Pulmonary artery endothelial cell (primary cell): ENCODE measurements around the gene HMCN1. TPM values are rescaled to one million over a fixed set of nuclear protein-coding genes. Genes with fewer than 3 reads are reported as not detected.
A peak's percentile ranks its signal among the peaks of the same experiment; 100 is the strongest.
"Not testable (repeated sequence)": the region's sequence is repeated elsewhere in the genome, so short reads cannot be mapped to it uniquely, and the experiment has no call there.

Experiments used
- DNase-seq: peaks from one replicate; pipeline ENCODE4 v3.0.0-alpha.2; 2011; ENCODE audit warnings: low read depth, low spot score
- total RNA-seq: library from RNA; depleted of rRNA; stranded (reverse); fragments of >200 nt; gene quantifications from 2 replicates; pipeline ENCODE4 v1.2.3, GENCODE V29; 2014

The HMCN1 gene
- total RNA-seq, 1 donor from 2014 or later: 10.8 TPM

DNA sequence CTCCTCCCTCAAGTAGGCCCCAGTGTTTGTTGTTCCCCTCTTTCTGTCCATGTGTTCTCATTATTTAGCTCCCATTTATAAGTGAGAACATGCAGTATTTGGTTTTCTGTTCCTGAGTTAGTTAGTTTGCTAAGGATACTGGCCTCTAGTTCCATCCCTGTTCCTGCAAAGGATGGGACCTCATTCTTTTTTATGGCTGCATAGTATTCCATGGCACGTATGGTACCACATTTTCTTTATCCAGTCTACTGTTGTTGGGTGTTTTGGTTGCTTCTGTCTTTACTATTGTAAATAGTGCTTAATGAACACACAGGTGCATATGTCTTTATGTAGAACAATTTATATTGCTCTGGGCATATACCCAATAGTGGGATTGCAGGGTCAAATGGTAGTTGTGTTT lies 408.0 kb downstream of the HMCN1 start:
- DNase-seq: no peak

DNA sequence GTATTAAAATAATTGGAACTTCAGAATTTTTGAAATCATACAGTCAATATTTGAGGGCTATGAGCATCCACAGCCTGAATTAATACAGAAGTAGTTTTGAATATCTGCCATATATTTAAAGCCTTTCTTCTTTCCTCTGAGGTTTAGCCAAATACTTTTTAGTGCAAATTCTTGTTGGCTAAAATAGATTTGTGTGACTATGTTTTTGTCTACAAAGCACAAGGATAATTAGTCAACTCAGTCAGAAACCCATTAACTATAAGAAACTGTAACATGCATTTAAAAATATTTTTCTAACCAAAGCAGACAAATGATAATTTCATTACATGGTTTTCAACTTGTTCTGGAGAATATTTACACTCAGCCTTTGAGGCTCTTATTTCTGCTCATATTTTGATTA lies 408.7 kb downstream of the HMCN1 start:
- DNase-seq: no peak

- DNase-seq: no peak
Observed at GRCh38 chr1:186143481-186143880, 409.3 kb downstream of the HMCN1 start.

- no peak for DNase-seq
Observed at GRCh38 chr1:186144505-186144904, 410.3 kb downstream of the HMCN1 start.

GRCh38 chr1:186146974-186147373 lies 412.8 kb downstream of the HMCN1 start:
- DNase-seq: no peak

DNA sequence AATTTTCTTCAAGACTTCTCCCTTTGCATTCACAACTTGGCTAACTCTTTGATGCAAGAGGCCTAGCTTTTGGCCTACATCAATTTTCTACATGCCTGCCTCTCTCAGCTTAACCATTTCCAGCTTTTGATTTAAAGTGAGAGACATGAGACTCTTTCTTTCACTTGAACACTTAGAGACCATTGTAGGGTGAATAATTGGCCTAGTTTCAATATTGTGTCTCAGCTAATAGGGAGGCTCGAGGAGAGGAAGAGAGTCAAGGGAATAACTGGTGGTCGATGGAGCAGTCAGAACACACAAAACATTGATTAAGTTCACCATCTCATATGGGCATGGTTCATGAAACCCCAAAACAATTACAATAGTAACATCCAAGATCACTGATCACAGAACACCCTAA lies 415.4 kb downstream of the HMCN1 start:
- no peak for DNase-seq

DNA sequence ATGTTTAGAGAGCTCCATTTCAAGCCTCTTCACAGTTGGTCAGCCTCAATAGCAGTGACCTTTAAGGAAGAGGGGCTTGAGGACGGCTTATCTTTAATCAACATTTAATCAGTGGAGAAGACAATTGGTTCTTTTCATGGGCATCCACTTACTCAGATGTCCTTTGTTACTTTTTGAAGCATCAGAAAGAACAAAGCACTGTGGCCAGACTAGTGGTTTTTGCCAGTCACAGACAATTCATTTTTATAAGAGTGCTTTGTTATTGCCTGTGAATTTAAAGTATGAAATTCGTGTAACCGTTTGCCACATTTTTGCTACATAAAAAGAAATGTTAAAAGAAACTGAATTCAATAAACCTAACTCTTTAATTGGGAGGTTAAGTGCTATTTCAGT lies 418.0 kb downstream of the HMCN1 start:
- DNase-seq: no peak

- no peak for DNase-seq
Observed at GRCh38 chr1:186152620-186153239, 418.5 kb downstream of the HMCN1 start.

- DNase-seq: no peak
Observed at GRCh38 chr1:186154651-186155050, 420.5 kb downstream of the HMCN1 start.

GRCh38 chr1:186155594-186155993 lies 421.4 kb downstream of the HMCN1 start:
- DNase-seq: peak; percentile 27

DNA sequence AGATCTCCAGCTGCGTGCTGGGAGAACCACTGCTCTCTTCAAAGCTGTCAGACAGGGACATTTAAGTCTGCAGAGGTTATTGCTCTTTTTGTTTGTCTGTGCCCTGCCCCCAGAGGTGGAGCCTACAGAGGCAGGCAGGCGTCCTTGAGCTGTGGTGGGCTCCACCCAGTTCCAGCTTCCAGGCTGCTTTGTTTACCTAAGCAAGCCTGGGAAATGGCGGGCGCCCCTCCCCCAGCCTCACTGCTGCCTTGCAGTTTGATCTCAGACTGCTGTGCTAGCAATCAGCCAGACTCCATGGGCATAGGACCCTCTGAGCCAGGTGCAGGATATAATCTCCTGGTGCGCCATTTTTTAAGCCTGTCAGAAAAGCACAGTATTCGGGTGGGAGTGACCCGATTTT lies 428.7 kb downstream of the HMCN1 start:
- not testable (repeated sequence) for DNase-seq

GRCh38 chr1:186164773-186165172 lies 430.6 kb downstream of the HMCN1 start:
- DNase-seq: no peak

- no peak for DNase-seq
Observed at GRCh38 chr1:186165303-186165702, 431.1 kb downstream of the HMCN1 start.

GRCh38 chr1:186167096-186167668 lies 433.0 kb downstream of the HMCN1 start:
- DNase-seq: no peak

DNA sequence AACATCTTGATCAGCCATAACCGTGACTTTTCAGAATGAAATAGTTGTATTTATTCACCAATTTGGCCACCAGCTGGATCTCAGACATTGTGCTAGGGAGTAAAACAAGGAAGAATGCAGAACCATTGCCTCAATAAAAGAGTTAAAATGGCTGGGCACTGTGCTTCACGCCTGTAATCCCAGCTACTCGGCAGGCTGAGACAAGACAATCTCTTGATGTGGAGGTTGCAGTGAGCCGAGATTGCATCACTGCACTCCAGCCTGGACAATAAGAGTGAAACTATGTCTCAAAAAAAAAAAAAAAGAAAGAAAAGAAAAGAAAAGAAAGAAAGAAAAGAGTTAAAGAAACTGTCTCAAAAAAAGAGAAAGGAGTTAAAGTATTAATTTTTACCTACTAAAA lies 441.4 kb downstream of the HMCN1 start:
- no peak for DNase-seq

DNA sequence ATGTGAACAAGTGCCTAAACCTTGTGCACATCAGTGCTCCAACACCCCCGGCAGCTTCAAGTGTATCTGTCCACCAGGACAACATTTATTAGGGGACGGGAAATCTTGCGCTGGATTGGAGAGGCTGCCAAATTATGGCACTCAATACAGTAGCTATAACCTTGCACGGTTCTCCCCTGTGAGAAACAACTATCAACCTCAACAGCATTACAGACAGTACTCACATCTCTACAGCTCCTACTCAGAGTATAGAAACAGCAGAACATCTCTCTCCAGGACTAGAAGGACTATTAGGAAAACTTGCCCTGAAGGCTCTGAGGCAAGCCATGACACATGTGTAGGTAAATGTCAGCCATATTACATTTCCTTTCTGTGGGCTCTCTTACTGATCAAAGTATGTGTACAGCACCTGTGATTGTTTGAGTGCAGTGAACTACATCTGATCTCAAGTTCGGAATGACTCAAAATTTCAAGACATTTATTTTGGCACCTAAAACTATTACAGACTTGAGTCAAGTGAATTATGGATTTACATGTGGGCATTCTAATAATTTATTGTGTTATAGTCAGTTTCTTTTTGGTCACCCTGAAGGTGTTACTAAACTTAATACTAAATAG lies 444.3 kb downstream of the HMCN1 start:
- no peak for DNase-seq

DNA sequence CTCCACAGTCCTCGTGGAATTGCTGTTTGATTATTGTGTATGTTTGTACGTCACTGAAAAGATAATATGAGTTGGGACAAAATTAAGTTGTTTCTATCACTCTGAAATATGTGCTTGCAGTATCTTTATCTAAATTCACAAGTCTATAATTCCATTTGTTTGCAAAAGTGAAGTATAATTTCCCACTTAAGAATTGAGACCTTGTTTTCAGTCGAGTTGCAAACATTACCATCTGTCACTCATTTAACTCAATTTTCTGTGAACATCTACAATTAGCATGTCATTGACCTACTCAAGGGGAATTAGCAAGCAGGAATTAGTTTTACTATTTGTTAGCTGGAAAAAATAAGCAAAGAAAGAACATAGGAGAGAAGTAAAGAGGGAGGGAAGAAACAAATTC lies 445.0 kb downstream of the HMCN1 start:
- DNase-seq: no peak

GRCh38 chr1:186183219-186183618 lies 449.0 kb downstream of the HMCN1 start:
- no peak for DNase-seq

GRCh38 chr1:186183970-186184628 lies 449.9 kb downstream of the HMCN1 start:
- no peak for DNase-seq

GRCh38 chr1:186186251-186186650 lies 452.1 kb downstream of the HMCN1 start:
- not testable (repeated sequence) for DNase-seq

- DNase-seq: no peak
Observed at GRCh38 chr1:186187601-186188000, 453.4 kb downstream of the HMCN1 start.

DNA sequence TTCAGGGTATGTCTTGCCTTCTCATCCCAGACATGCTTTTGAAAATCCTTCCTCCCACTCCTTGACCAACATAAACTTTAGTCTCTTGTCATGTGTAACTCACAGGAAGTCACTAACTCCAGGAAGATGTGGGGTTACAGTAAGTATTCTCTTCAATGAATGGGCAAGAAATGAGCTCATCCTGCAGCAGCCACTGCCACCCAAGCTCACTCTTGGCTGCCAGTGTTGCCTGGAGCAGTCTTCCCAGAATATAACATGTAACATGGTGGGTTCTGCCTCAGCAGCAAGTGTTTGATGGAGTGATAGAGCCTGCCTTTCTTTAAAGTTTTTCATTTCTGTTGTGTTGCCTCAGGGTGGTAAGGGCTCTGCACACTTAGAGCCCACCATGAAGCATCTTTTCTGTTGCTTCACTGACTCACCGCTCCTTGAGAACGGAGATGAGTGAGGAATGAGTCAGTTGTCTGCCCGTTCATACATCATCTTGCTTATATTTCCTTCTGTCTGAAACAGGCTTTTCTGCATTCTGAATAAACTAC lies 453.9 kb downstream of the HMCN1 start:
- DNase-seq: peak; percentile 60
